ENCODE data around the gene SLC38A6.
"Not testable (repeated sequence)": the region's sequence is repeated elsewhere in the genome, so short reads cannot be mapped to it uniquely, and the experiment has no call there.

SLC38A6 gene

DNA sequence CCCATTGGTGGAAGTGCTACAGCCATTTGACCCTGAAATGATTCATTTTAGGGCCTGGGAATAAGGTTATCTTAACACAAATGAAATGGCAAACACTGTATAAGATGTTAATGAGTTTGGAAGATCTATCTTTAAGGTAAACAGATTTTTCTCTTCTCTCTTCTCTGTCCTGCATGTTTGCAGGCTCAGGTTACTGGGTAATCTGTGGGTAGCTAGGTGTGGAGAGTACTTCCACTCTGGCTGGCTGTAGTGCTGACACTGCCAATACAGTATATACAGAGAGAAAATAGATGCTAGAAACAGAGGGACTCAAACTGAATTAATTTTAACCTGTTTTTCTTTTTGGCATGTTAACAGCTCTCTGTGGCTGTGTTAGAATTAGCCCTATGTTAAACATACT is 84.6 kb downstream of the SLC38A6 start:
- H3K79me2 ChIP-seq (ENCODE audit: insufficient read depth, low read length): no peaks in the 10 kb centered on the region
- no peaks in the 10 kb centered on the region for H3K27me3 ChIP-seq (ENCODE audit: insufficient read depth, low read length, poor library complexity, severe bottlenecking)
- no peaks in the 10 kb centered on the region for H4K20me1 ChIP-seq (ENCODE audit: insufficient read depth, low read length, poor library complexity, severe bottlenecking)
- H3K4me3 ChIP-seq (ENCODE audit: low read length, poor library complexity, severe bottlenecking): no peak overlapping the region
- H3K9me2 ChIP-seq (replicated peaks; ENCODE audit: low read depth, low read length): no peaks in the 10 kb centered on the region
- no peaks in the 10 kb centered on the region for H3K9me3 ChIP-seq (ENCODE audit: insufficient read depth, low read depth, low read length)
- TF ChIP-seq, protein P1, sequence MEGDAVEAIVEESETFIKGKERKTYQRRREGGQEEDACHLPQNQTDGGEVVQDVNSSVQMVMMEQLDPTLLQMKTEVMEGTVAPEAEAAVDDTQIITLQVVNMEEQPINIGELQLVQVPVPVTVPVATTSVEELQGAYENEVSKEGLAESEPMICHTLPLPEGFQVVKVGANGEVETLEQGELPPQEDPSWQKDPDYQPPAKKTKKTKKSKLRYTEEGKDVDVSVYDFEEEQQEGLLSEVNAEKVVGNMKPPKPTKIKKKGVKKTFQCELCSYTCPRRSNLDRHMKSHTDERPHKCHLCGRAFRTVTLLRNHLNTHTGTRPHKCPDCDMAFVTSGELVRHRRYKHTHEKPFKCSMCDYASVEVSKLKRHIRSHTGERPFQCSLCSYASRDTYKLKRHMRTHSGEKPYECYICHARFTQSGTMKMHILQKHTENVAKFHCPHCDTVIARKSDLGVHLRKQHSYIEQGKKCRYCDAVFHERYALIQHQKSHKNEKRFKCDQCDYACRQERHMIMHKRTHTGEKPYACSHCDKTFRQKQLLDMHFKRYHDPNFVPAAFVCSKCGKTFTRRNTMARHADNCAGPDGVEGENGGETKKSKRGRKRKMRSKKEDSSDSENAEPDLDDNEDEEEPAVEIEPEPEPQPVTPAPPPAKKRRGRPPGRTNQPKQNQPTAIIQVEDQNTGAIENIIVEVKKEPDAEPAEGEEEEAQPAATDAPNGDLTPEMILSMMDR (conservative IDR thresholded peaks at IDR 0.05; ENCODE audit: low read length): no peak
- no peak for TF ChIP-seq EZH2phosphoT487 (IDR thresholded peaks at IDR 0.05; ENCODE audit: borderline replicate concordance)
- no peak overlapping the region for H3K9ac ChIP-seq (ENCODE audit: low read depth, low read length, poor library complexity, severe bottlenecking)
- H3K4me1 ChIP-seq (ENCODE audit: insufficient read depth, low read length, poor library complexity, severe bottlenecking): no peaks in the 10 kb centered on the region
- no peaks in the 10 kb centered on the region for H3F3A ChIP-seq (ENCODE audit: low read depth)
- no peaks in the 10 kb centered on the region for H3K36me3 ChIP-seq (ENCODE audit: insufficient read depth, low read length)
- H3K4me2 ChIP-seq (ENCODE audit: low read depth, low read length, poor library complexity, severe bottlenecking): no peak overlapping the region
- H2AFZ ChIP-seq (ENCODE audit: low read length): no peak overlapping the region

DNA sequence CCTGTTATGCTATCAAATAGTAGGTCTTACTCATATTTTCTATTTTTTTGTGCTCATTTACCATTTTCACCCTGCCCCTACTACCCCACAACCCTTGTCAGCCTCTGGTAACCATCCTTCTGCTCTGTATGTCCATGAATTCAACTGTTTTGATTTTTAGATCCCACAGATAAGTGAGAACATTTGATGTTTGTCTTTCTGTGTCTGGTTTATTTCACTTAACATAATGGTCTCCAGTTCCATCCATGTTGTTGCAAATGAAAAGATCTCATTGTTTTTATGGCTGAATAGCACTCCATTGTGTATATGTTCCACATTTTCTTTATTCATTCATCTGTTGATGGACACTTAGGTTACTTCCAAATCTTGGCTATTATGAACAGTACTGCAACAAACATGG is 91.4 kb downstream of the SLC38A6 start:
- H3F3A ChIP-seq (ENCODE audit: low read depth); H3K4me2 ChIP-seq (ENCODE audit: low read depth, low read length, poor library complexity, severe bottlenecking); H3K9ac ChIP-seq (ENCODE audit: low read depth, low read length, poor library complexity, severe bottlenecking); H3K36me3 ChIP-seq (ENCODE audit: insufficient read depth, low read length); H3K79me2 ChIP-seq (ENCODE audit: insufficient read depth, low read length); H4K20me1 ChIP-seq (ENCODE audit: insufficient read depth, low read length, poor library complexity, severe bottlenecking); H3K4me1 ChIP-seq (ENCODE audit: insufficient read depth, low read length, poor library complexity, severe bottlenecking); H3K9me2 ChIP-seq (replicated peaks; ENCODE audit: low read depth, low read length); H3K4me3 ChIP-seq (ENCODE audit: low read length, poor library complexity, severe bottlenecking); H2AFZ ChIP-seq (ENCODE audit: low read length); H3K9me3 ChIP-seq (ENCODE audit: insufficient read depth, low read depth, low read length); H3K27me3 ChIP-seq (ENCODE audit: insufficient read depth, low read length, poor library complexity, severe bottlenecking): not testable (repeated sequence)

DNA sequence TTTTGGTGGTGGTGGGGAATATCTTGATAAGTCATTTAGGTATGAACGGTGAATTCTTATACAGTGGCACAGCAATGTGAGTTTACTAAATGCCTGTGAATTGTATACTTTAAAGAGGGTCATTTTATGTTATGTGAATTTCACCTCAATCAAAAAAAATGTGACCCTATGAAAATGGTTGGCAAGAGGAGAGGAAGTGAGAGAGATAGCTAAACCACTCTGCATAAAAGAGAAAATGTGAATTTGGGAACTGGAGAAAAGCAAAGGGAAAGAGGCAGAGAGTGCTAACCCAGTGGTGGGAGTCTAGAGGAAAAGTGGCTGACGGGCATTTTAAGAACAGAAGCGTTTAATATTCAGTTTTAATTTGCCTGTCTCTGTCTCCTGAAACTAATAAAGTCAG is 93.8 kb downstream of the SLC38A6 start:
- Histone ChIP-seq H3K4me1 (ENCODE audit: insufficient read depth, low read length, poor library complexity, severe bottlenecking) (no peaks in the 10 kb centered on the region), H3K9me2 (replicated peaks; ENCODE audit: low read depth, low read length) (no peaks in the 10 kb centered on the region), H2AFZ (ENCODE audit: low read length) (no peak overlapping the region)

DNA sequence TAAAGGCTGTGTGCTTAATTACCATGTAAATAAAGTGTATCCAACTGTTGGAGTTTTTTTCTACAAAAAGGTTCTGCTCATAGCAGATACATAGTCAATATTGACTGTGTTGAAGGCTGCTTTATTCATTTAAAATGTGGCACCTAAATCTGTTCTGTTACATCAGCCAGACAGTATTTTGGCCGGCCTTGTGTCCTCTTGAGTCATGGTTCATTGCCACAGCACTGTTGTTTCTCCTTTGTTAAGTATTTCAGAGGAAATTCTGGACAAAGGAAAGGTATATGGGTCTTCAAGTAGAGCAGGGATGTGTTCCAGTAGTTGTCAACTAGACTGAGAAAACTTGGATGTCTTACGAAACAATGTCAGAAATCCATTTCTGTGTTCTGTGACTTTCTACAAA is 95.5 kb downstream of the SLC38A6 start:
- Histone ChIP-seq H3K36me3 (ENCODE audit: insufficient read depth, low read length) (no peaks in the 10 kb centered on the region), H3K9me2 (replicated peaks; ENCODE audit: low read depth, low read length) (no peaks in the 10 kb centered on the region), H3K9ac (ENCODE audit: low read depth, low read length, poor library complexity, severe bottlenecking) (no peak overlapping the region), H3K4me1 (ENCODE audit: insufficient read depth, low read length, poor library complexity, severe bottlenecking) (no peaks in the 10 kb centered on the region), H3F3A (ENCODE audit: low read depth) (no peaks in the 10 kb centered on the region), H3K79me2 (ENCODE audit: insufficient read depth, low read length) (no peaks in the 10 kb centered on the region), H3K4me3 (ENCODE audit: low read length, poor library complexity, severe bottlenecking) (no peak overlapping the region), H4K20me1 (ENCODE audit: insufficient read depth, low read length, poor library complexity, severe bottlenecking) (no peaks in the 10 kb centered on the region), H3K9me3 (ENCODE audit: insufficient read depth, low read depth, low read length) (no peaks in the 10 kb centered on the region), H2AFZ (ENCODE audit: low read length) (no peak overlapping the region), H3K27me3 (ENCODE audit: insufficient read depth, low read length, poor library complexity, severe bottlenecking) (no peaks in the 10 kb centered on the region), H3K4me2 (ENCODE audit: low read depth, low read length, poor library complexity, severe bottlenecking) (no peak overlapping the region)
- no peak for TF ChIP-seq EZH2phosphoT487 (IDR thresholded peaks at IDR 0.05; ENCODE audit: borderline replicate concordance)
- TF ChIP-seq, protein P1 (conservative IDR thresholded peaks at IDR 0.05; ENCODE audit: low read length): no peak

More for the DNA sequence above, 93.8 kb downstream of the SLC38A6 start:
- H3K27me3 ChIP-seq (ENCODE audit: insufficient read depth, low read length, poor library complexity, severe bottlenecking): no peaks in the 10 kb centered on the region
- no peak overlapping the region for H3K4me3 ChIP-seq (ENCODE audit: low read length, poor library complexity, severe bottlenecking)
- H4K20me1 ChIP-seq (ENCODE audit: insufficient read depth, low read length, poor library complexity, severe bottlenecking): no peaks in the 10 kb centered on the region
- H3K79me2 ChIP-seq (ENCODE audit: insufficient read depth, low read length): no peaks in the 10 kb centered on the region
- no peak overlapping the region for H3K4me2 ChIP-seq (ENCODE audit: low read depth, low read length, poor library complexity, severe bottlenecking)
- H3K9me3 ChIP-seq (ENCODE audit: insufficient read depth, low read depth, low read length): no peaks in the 10 kb centered on the region
- H3K36me3 ChIP-seq (ENCODE audit: insufficient read depth, low read length): no peaks in the 10 kb centered on the region
- no peak overlapping the region for H3K9ac ChIP-seq (ENCODE audit: low read depth, low read length, poor library complexity, severe bottlenecking)
- TF ChIP-seq EZH2phosphoT487 (IDR thresholded peaks at IDR 0.05; ENCODE audit: borderline replicate concordance): no peak
- TF ChIP-seq, protein P1 (conservative IDR thresholded peaks at IDR 0.05; ENCODE audit: low read length): no peak
- no peaks in the 10 kb centered on the region for H3F3A ChIP-seq (ENCODE audit: low read depth)

All from Loucy (cell line).